Measurements from ENCODE around the gene DDX11. TPM values are rescaled to one million over a fixed set of nuclear protein-coding genes. Genes with fewer than 3 reads are reported as not detected.

The DDX11 gene
- total and polyA plus RNA-seq, 2 of the 4 experiments (the other 2 are of a cell fraction): 10.8 to 17.6 TPM

GRCh38 chr12:31031951-31032335 is 41.7 kb upstream of the DDX11 start:
- Histone ChIP-seq H3K14ac (replicated peaks; ENCODE audit: low read depth, low read length) (no peak overlapping the region), H2BK5ac (ENCODE audit: low read depth, low read length, poor library complexity, severe bottlenecking) (no peak overlapping the region), H3K4me2 (ENCODE audit: low read depth, low read length) (no peak overlapping the region), H3K56ac (ENCODE audit: extremely low read depth, insufficient read depth, low read length) (no peak overlapping the region), H3K4me3 (ENCODE audit: insufficient read depth, low read depth, low read length) (no peak overlapping the region), H2AK9ac (replicated peaks; ENCODE audit: low read depth, low read length, poor library complexity) (no peak overlapping the region), H2BK20ac (ENCODE audit: low read depth, low read length) (no peak overlapping the region), H2BK120ac (ENCODE audit: low read depth, low read length) (no peak overlapping the region), H4K5ac (ENCODE audit: low read depth, low read length) (no peak overlapping the region), H3K79me1 (ENCODE audit: low read depth in 1 of 2, low read length in 2 of 2) (no peaks in the 10 kb centered on the region), H3K4ac (ENCODE audit: low read depth, low read length) (no peak overlapping the region), H4K20me1 (ENCODE audit: insufficient read depth, low read length) (no peaks in the 10 kb centered on the region), H3K27me3 (ENCODE audit: control insufficient read depth, insufficient read depth, low read length) (peaks cover 10% of the 10 kb centered on the region; the same call in 1 of the 2 replicates), H3K4me1 (ENCODE audit: control insufficient read depth, insufficient read depth, low read length) (peaks cover 3% of the 10 kb centered on the region; the same call in 1 of the 2 replicates), H3K9me1 (ENCODE audit: insufficient read depth, low read length) (no peaks in the 10 kb centered on the region), H2AK5ac (ENCODE audit: low read depth, low read length) (no peak overlapping the region), H4K91ac (ENCODE audit: insufficient read depth, low read depth, low read length) (no peak overlapping the region), H3K9me3 (ENCODE audit: control insufficient read depth, insufficient read depth, low read length) (no peaks in the 10 kb centered on the region), H4K8ac (ENCODE audit: low read depth in 2 of 2, low read length in 2 of 2) (no peak overlapping the region), H3K23ac (ENCODE audit: low read depth, low read length) (no peak overlapping the region), H3K36me3 (ENCODE audit: control insufficient read depth, insufficient read depth, low read length) (no peaks in the 10 kb centered on the region), H3K27ac (ENCODE audit: insufficient read depth, low read length) (no peak overlapping the region), H3K18ac (ENCODE audit: low read depth, low read length) (no peak overlapping the region), H2AFZ (replicated peaks; ENCODE audit: low read length, poor library complexity) (no peak overlapping the region), H3K9ac (ENCODE audit: low read depth, low read length) (no peak overlapping the region), H2BK15ac (ENCODE audit: low read depth, low read length) (no peak overlapping the region)
- ChIA-PET POLR2A (ENCODE audit: unreplicated experiment) (no interaction called here), CTCF (no interaction called here)
- DNase-seq: no peak
- WGBS, 2 experiments (ENCODE audit: extremely low coverage in 2 of 2, insufficient read length in 1 of 2): 87% methylated on average over 3 of the region's 4 CpGs; no CpG with 5 or more reads in 1 of the 2 experiments
- dilution Hi-C loops (cut with HindIII; ENCODE audit: low sequenced_read_pairs, unreplicated experiment): no loop called here
- in situ Hi-C loops (cut with MboI; ENCODE audit: low sequenced_read_pairs): no loop called here
- no peak for ATAC-seq (ENCODE audit: low read depth)
- intact Hi-C loops (cut with micrococcal nuclease): no loop called here
- no peak for TF ChIP-seq NFE2L2 (IDR thresholded peaks at IDR 0.05; ENCODE audit: low read depth, low read length)
- no peak for TF ChIP-seq MAZ (IDR thresholded peaks at IDR 0.05; ENCODE audit: borderline replicate concordance, low read depth, low read length)
- TF ChIP-seq SMC3 (IDR thresholded peaks at IDR 0.05; ENCODE audit: low read depth, low read length): no peak
- no peak for TF ChIP-seq RCOR1 (IDR thresholded peaks at IDR 0.05; ENCODE audit: insufficient replicate concordance, low read length)
- no peak for TF ChIP-seq MAFK (IDR thresholded peaks at IDR 0.05; ENCODE audit: low read depth, low read length)
- TF ChIP-seq CEBPB (IDR thresholded peaks at IDR 0.05; ENCODE audit: low read depth, low read length): no peak
- TF ChIP-seq BHLHE40 (IDR thresholded peaks at IDR 0.05; ENCODE audit: low read depth, low read length): no peak
- TF ChIP-seq CHD1 (IDR thresholded peaks at IDR 0.05; ENCODE audit: low read depth, low read length): no peak
- no peak for TF ChIP-seq POLR2A (IDR thresholded peaks at IDR 0.05; ENCODE audit: low read depth, low read length)
- TF ChIP-seq MXI1 (IDR thresholded peaks at IDR 0.05; ENCODE audit: borderline replicate concordance, low read depth, low read length): no peak
- no peak for TF ChIP-seq FOS (IDR thresholded peaks at IDR 0.05; ENCODE audit: low read depth, low read length)
- no TSS peak for BruUV-seq (replicated peaks)

All from IMR-90 (cell line).